A549 (cell line): ENCODE measurements around the gene MEA1. TPM values are rescaled to one million over a fixed set of nuclear protein-coding genes. Genes with fewer than 3 reads are reported as not detected.
"Not testable (repeated sequence)": the region's sequence is repeated elsewhere in the genome, so short reads cannot be mapped to it uniquely, and the experiment has no call there.

Experiments used
- ATAC-seq, 2 experiments: fragments of 200-7000 bp in 1 of 2; fragments of >200 bp in 1 of 2; cut with Nextera tagmentation in 1 of 2; cut with Tn5 transposase in 1 of 2; 3 replicates each; pipeline versions ENCODE4 v1.8.0 to v1.9.1; 2018 to 2020; ENCODE audit warnings: mild to moderate bottlenecking in 1 of 2, moderate library complexity in 1 of 2
- CTCF ChIA-PET: fragments of 300-600 bp; sonication (Branson Sonifier 250); formaldehyde crosslinking; extraction: SDS; loops from one replicate; lab custom pipeline; 2021; ENCODE audit warnings: antibody characterized with exemption, inconsistent platforms; lab: Yijun Ruan, JAX
- POLR2A ChIA-PET: fragments of 350-600 bp; formaldehyde crosslinking; extraction: SDS; loops from one replicate; lab custom pipeline; 2021; ENCODE audit warnings: antibody characterized with exemption, inconsistent platforms; lab: Yijun Ruan, JAX
- DNase-seq, 2 experiments: peaks; one replicate each; pipeline versions ENCODE4 v3.0.0 to v3.0.0-alpha.2; 2011 to 2016; ENCODE audit warnings: low read depth in 1 of 2, low spot score in 1 of 2
- FAIRE-seq: peaks from 2 replicates; lab custom pipeline; 2011; peaks lifted over from hg19 to GRCh38; lab: Jason Lieb, UNC
- H3K27ac ChIP-seq, 2 experiments: fragments of >200 bp; sonication (Bioruptor Twin); formaldehyde crosslinking; 3 replicates each; pipeline ENCODE4 v1.5.1; 2016 to 2017
- H3K4me1 ChIP-seq: fragments of >200 bp; sonication (Bioruptor Twin); formaldehyde crosslinking; 3 replicates; pipeline ENCODE4 v1.6.1; 2016
- H3K4me2 ChIP-seq: fragments of >200 bp; sonication (Bioruptor Twin); formaldehyde crosslinking; 3 replicates; pipeline ENCODE4 v1.6.1; 2016
- H3K4me3 ChIP-seq: fragments of >200 bp; sonication (Bioruptor Twin); formaldehyde crosslinking; 3 replicates; pipeline ENCODE4 v1.5.1; 2016
- H3K9me3 ChIP-seq: fragments of >200 bp; sonication (Bioruptor Twin); formaldehyde crosslinking; 3 replicates; pipeline ENCODE4 v1.6.1; 2016
- CBX2 ChIP-seq: fragments of 200-600 bp; sonication (generic); IDR thresholded peaks from 2 replicates; pipeline ENCODE4 v1.6.1; 2016; ENCODE audit warnings: low read depth, mild to moderate bottlenecking, borderline replicate concordance
- CBX8 ChIP-seq: fragments of 200-600 bp; sonication (generic); IDR thresholded peaks from 2 replicates; pipeline ENCODE4 v1.6.1; 2016
- CEBPB ChIP-seq, 2 experiments: fragments of >200 bp in 1 of 2; sonication (Bioruptor Twin) in 1 of 2; formaldehyde crosslinking in 1 of 2; IDR thresholded peaks; 2 replicates each; pipeline ENCODE4 v1.6.1; 2012 to 2016
- CHD4 ChIP-seq: fragments of 200-600 bp; sonication (generic); IDR thresholded peaks from 2 replicates; pipeline ENCODE4 v1.6.1; 2016; ENCODE audit warnings: antibody characterized with exemption, mild to moderate bottlenecking, borderline replicate concordance
- EHF ChIP-seq: fragments of 250-450 bp; sonication (Bioruptor Pico); IDR thresholded peaks from 2 replicates; pipeline ENCODE4 v1.5.0; 2020; ENCODE audit warnings: mild to moderate bottlenecking
- ESRRA ChIP-seq: fragments of 150-350 bp; IDR thresholded peaks from 2 replicates; pipeline ENCODE4 v1.6.1; 2014; ENCODE audit warnings: mild to moderate bottlenecking, low read length, borderline replicate concordance
- GATA3 ChIP-seq: IDR thresholded peaks from 2 replicates; pipeline ENCODE4 v1.6.1; 2012; ENCODE audit warnings: borderline replicate concordance
- HDAC2 ChIP-seq: fragments of 200-600 bp; sonication (generic); IDR thresholded peaks from 2 replicates; pipeline ENCODE4 v1.6.1; 2016
- HMGXB4 ChIP-seq: fragments of 250-450 bp; sonication (Bioruptor Pico); IDR thresholded peaks from 2 replicates; pipeline ENCODE4 v1.5.0; 2021; ENCODE audit warnings: mild to moderate bottlenecking, moderate library complexity, borderline replicate concordance
- HOXB13 ChIP-seq: fragments of 250-450 bp; sonication (Bioruptor Pico); IDR thresholded peaks from 2 replicates; pipeline ENCODE4 v1.5.0; 2020; ENCODE audit warnings: low read depth, mild to moderate bottlenecking, moderate library complexity
- JUN ChIP-seq, 2 experiments: fragments of >200 bp; sonication (Bioruptor Twin); formaldehyde crosslinking; IDR thresholded peaks; 2 replicates in 1 of 2; 3 replicates in 1 of 2; pipeline ENCODE4 v1.6.1; 2016 to 2017
- KDM5A ChIP-seq: fragments of 200-600 bp; sonication (generic); IDR thresholded peaks from 2 replicates; pipeline ENCODE4 v1.6.1; 2016; ENCODE audit warnings: antibody characterized with exemption, mild to moderate bottlenecking
- MAFK ChIP-seq: fragments of 450-650 bp; IDR thresholded peaks from 2 replicates; pipeline ENCODE4 v1.6.1; 2014; ENCODE audit not compliant: partially characterized antibody
- MAX ChIP-seq: IDR thresholded peaks from 2 replicates; pipeline ENCODE4 v1.6.1; 2012
- MYC ChIP-seq: IDR thresholded peaks from 2 replicates; pipeline ENCODE4 v1.6.1; 2012; ENCODE audit warnings: mild to moderate bottlenecking, inconsistent platforms, low read length, improper control_type of control experiment, borderline replicate concordance
- NFE2L2 ChIP-seq: fragments of 150-350 bp; conservative IDR thresholded peaks from 2 replicates; pipeline ENCODE4 v1.6.1; 2014; ENCODE audit warnings: low read length
- RARB ChIP-seq: fragments of 250-450 bp; sonication (Bioruptor Pico); IDR thresholded peaks from 2 replicates; pipeline ENCODE4 v1.8.0; 2021; ENCODE audit warnings: mild to moderate bottlenecking, moderate library complexity
- RFX5 ChIP-seq: fragments of 450-650 bp; IDR thresholded peaks from 2 replicates; pipeline ENCODE4 v1.7.1; 2014; ENCODE audit warnings: antibody characterized with exemption, mild to moderate bottlenecking, moderate library complexity
- RNF2 ChIP-seq: fragments of 200-600 bp; sonication (generic); IDR thresholded peaks from 2 replicates; pipeline ENCODE4 v1.6.1; 2016; ENCODE audit warnings: low read depth, mild to moderate bottlenecking, antibody characterized with exemption, moderate library complexity, borderline replicate concordance
- SREBF2 ChIP-seq: fragments of 450-650 bp; IDR thresholded peaks from 2 replicates; pipeline ENCODE4 v1.6.1; 2014; ENCODE audit warnings: mild to moderate bottlenecking, moderate library complexity
- ZC3H11A ChIP-seq: fragments of 450-650 bp; IDR thresholded peaks from 2 replicates; pipeline ENCODE4 v1.6.1; 2014; ENCODE audit warnings: antibody characterized with exemption, mild to moderate bottlenecking
- WGBS: methylation state at CpG from one replicate; pipeline ENCODE4 v1.1.6; 2017; ENCODE audit errors: missing lambda C conversion rate; 5-methylcytosine and 5-hydroxymethylcytosine counted together
- polyA plus RNA-seq, 4 experiments: library from polyadenylated mRNA; depleted of rRNA in 3 of 4; stranded (reverse); fragments of >200 nt; fragmentation: RNase III in 1 of 4; extraction: RNeasy Plus Mini Kit Qiagen cat#74134 plus additional on column Dnase treatment in 1 of 4; gene quantifications; 2 replicates in 3 of 4; 3 replicates in 1 of 4; pipeline ENCODE4 v1.2.3, GENCODE V29; 2011 to 2017

The MEA1 gene
- polyA plus RNA-seq, 2 of the 4 experiments (the other 2 are of a cell fraction), result 58.6 to 94.3 TPM

GRCh38 chr6:43001843-43002242 lies 11.9 kb downstream of the MEA1 start:
- ChIA-PET CTCF (interaction anchor here (0.7 to 2.0 kb wide), 2 partner anchors 49 to 142 kb away, joined by 3 to 7 read pairs; no protein-coding TSS in a partner anchor), POLR2A (no interaction called here)
- ATAC-seq (no peak), DNase-seq (no peak), FAIRE-seq (no peak)
- Histone ChIP-seq H3K4me3 (no peak overlapping the region), H3K9me3 (no peaks in the 10 kb centered on the region), H3K4me2 (no peak overlapping the region), H3K27ac (no peak overlapping the region), H3K4me1 (peaks cover 2% of the 10 kb centered on the region; the same call in 1 of the 3 replicates)
- TF ChIP-seq RFX5, result no peak
- no peak for TF ChIP-seq JUN (IDR thresholded peaks at IDR 0.05)
- TF ChIP-seq CBX2, result no peak
- TF ChIP-seq RARB (CRISPR knock-in tag), result no peak
- TF ChIP-seq CBX8, result no peak
- TF ChIP-seq ESRRA, result no peak
- no peak for TF ChIP-seq CEBPB (IDR thresholded peaks at IDR 0.05)
- no peak for TF ChIP-seq ZC3H11A
- TF ChIP-seq MAX, result no peak
- TF ChIP-seq HOXB13 (CRISPR knock-in tag), result no peak
- 94% methylated on average over 7 of the region's 8 CpGs for WGBS

- not testable (repeated sequence) for ATAC-seq, H3K27ac ChIP-seq, H3K4me1 ChIP-seq, H3K9me3 ChIP-seq, H3K4me2 ChIP-seq, FAIRE-seq, DNase-seq, H3K4me3 ChIP-seq
- WGBS, result 83% methylated on average over 9 of the region's 9 CpGs
- POLR2A ChIA-PET, result interaction anchor here (0.6 to 2.2 kb wide), 2 partner anchors 14 to 879 kb away, joined by 7 to 13 read pairs; partner anchors contain the start of gene PPP2R5D
- CTCF ChIA-PET, result interaction anchor here (1.0 kb wide), 1 partner anchor 10 kb away, joined by 5 read pairs; no protein-coding TSS in a partner anchor
Measured at GRCh38 chr6:42998205-42998604, 15.5 kb downstream of the MEA1 start.

GRCh38 chr6:42996513-42996912 lies 17.2 kb downstream of the MEA1 start:
- ChIA-PET CTCF (interaction anchor here (0.9 to 1.6 kb wide), 6 partner anchors 10 to 526 kb away, joined by 3 to 7 read pairs (median 3); partner anchors contain the start of gene PPP2R5D), POLR2A (interaction anchor here (2.2 kb wide), 1 partner anchor 13 kb away, joined by 13 read pairs; the partner anchor contains the start of gene PPP2R5D)
- no peak overlapping the region for H3K4me3 ChIP-seq
- H3K4me1 ChIP-seq, result peaks cover 7% of the 10 kb centered on the region; the same call in 2 of the 3 replicates
- FAIRE-seq, result no peak
- peak in 1 of 2 experiments; percentile 34; a peak in 1 of 6 replicates for ATAC-seq
- no peaks in the 10 kb centered on the region for H3K9me3 ChIP-seq
- no peak overlapping the region for H3K4me2 ChIP-seq
- DNase-seq, result no peak
- TF ChIP-seq KDM5A, result no peak
- TF ChIP-seq RNF2, result no peak
- TF ChIP-seq CEBPB (IDR thresholded peaks at IDR 0.05), result peak in 1 of 2 experiments; percentile 43; a peak in 1 of 4 replicates
- TF ChIP-seq SREBF2, result no peak
- no peak for TF ChIP-seq MYC
- no peak for TF ChIP-seq CHD4
- no peak for TF ChIP-seq EHF (CRISPR knock-in tag)
- no peak for TF ChIP-seq GATA3
- TF ChIP-seq HDAC2, result no peak
- no peak overlapping the region for H3K27ac ChIP-seq

- H3K4me3 ChIP-seq, result no peak overlapping the region
- no peak for FAIRE-seq
- H3K4me2 ChIP-seq, result no peak overlapping the region
- WGBS, result 98% methylated on average over 2 of the region's 2 CpGs
- H3K27ac ChIP-seq, result no peak overlapping the region
- ChIA-PET POLR2A (no interaction called here), CTCF (no interaction called here)
- no peaks in the 10 kb centered on the region for H3K9me3 ChIP-seq
- peaks cover 7% of the 10 kb centered on the region; the same call in 2 of the 3 replicates for H3K4me1 ChIP-seq
- ATAC-seq, result no peak
- DNase-seq, result no peak
- TF ChIP-seq NFE2L2 (no peak), MAFK (no peak), HMGXB4 (CRISPR knock-in tag) (no peak)
Measured at GRCh38 chr6:42993445-42993844, 20.3 kb downstream of the MEA1 start.
